HG03103 (cell line): ENCODE measurements around the gene C2orf80.
"Not testable (repeated sequence)": the region's sequence is repeated elsewhere in the genome, so short reads cannot be mapped to it uniquely, and the experiment has no call there.

Source experiments
- ATAC-seq: cut with Tn5 transposase; IDR thresholded peaks from one replicate; pipeline ENCODE4 v1.9.1; 2021; ENCODE audit warnings: low read depth; ENCODE audit not compliant: unreplicated experiment

C2orf80 gene

DNA sequence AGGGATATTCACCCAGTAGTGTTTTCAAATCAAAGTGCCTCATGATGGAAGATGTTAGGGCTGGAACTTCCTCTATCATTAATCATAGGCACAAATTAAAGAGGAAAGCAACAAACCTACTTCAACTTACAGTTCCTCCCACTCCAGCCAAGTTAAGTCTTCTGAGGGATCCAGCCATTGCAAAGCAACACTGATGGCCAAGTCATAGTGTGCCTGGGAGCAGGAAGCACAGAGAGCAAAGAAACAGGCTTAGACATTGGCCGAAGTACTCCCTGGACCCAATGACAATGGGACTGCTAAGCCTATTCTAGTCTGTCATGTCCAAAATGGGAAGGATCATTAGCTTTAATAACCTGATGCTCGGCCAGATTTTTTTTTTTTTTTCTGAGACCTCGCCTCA, 7.0 kb downstream of the C2orf80 start:
- ATAC-seq = no peak

GRCh38 chr2:208179028-208179609, 10.7 kb downstream of the C2orf80 start:
- no peak for ATAC-seq

DNA sequence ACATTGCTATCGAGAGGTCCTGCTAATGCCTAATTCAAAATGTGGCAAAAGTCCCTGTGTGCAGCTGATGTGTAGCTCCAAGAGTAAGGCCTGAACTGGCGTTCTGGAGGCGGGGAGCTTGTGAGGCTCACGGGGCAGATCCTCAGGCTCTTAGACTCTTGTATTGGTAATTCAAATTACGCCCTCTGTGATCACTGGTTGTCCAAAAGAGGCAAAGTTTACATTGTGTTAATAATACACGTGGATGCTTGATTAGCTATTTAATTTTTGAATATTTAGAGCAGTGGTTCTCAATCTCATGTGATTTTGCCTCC, 14.0 kb downstream of the C2orf80 start:
- no peak for ATAC-seq

DNA sequence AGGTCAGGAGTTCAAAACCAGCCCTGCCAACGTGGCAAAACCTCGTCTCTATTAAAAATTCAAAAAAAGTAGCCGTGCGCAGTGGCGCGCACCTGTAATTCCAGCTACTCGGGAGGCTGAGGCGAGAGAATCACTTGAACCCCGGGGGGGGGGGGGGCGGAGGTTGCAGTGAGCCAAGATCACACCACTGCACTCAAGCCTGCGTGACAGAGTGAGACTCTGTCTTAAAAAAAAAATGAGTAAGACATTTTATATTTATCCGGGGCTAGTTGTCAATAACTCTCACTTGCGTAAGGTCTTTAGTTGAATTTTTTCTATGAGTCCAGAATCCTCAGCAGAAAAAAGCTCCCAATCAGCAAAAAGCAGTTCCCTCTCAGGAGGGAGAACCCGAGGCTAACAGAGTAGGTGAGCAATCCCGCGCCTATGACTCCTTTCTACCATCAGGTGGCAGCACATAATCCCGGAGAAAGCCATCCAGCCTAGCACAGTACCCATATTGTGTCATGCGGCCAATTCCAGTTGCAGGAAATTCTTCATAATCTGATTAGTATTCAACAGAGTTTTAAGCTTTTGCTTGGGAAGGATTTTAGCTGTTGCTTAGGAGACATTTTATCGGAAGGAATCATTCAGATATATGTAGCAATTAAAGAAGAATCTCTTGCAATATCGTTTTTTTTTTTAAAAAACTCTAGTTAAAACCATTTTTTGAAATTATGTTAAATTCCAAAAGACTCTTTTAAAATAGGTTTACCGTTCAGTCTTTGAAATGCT, 14.6 kb downstream of the C2orf80 start:
- ATAC-seq = peak; percentile 99

GRCh38 chr2:208174144-208174543, 15.7 kb downstream of the C2orf80 start:
- no peak for ATAC-seq

- no peak for ATAC-seq
Measured at GRCh38 chr2:208172125-208172524, 17.7 kb downstream of the C2orf80 start.

- no peak for ATAC-seq
Measured at GRCh38 chr2:208164951-208165755, 24.7 kb downstream of the C2orf80 start.

- ATAC-seq = no peak
Measured at GRCh38 chr2:208163489-208163888, 26.3 kb downstream of the C2orf80 start, which contains the start of gene CRYGA. Gene CRYGA (minus strand): TSS chr2:208163589. CDS start chr2:208163556, 33 bp downstream.

DNA sequence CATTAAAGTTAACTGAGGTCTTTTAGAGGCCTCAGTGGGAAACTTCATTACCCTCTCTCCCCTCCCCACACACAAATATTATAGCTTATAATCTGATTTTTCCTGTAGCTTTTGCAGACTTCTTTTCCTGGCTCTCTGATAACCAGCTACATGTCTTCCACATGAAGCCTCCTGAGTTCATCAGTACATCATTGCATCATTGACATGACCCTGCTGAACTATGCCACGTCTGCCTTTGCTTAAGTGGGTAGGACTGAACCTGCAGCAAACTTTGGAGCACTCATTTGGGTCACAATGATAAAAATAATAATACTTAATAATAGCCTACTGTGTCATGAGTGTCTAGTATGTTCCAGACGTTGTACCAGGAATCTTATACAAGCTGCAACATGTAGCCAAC, 33.4 kb downstream of the C2orf80 start:
- no peak for ATAC-seq

- no peak for ATAC-seq
Measured at GRCh38 chr2:208153156-208153555, 36.7 kb downstream of the C2orf80 start.

- no peak for ATAC-seq
Measured at GRCh38 chr2:208150956-208151355, 38.9 kb downstream of the C2orf80 start.

DNA sequence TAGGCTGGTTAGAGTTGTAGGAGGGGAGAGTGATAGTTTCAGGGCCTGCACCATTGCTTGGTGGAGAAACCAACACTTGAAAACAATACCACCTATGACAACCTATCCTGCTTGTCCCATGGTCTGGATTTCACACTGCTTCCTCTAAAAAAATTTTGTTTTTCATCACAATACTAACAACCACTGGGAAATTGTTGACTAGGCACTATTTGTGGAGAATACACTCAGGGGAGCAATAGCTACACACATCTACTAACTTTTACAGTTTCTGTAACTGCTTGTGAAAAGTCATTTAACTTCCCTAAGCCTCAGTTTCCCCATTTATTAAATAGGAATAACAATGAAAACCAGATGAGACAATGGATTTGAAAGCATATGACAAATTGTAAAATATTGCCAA, 39.7 kb downstream of the C2orf80 start:
- no peak for ATAC-seq

GRCh38 chr2:208148803-208149202, 41.0 kb downstream of the C2orf80 start:
- ATAC-seq = no peak

- ATAC-seq = no peak
Measured at GRCh38 chr2:208147759-208148158, 42.1 kb downstream of the C2orf80 start.

DNA sequence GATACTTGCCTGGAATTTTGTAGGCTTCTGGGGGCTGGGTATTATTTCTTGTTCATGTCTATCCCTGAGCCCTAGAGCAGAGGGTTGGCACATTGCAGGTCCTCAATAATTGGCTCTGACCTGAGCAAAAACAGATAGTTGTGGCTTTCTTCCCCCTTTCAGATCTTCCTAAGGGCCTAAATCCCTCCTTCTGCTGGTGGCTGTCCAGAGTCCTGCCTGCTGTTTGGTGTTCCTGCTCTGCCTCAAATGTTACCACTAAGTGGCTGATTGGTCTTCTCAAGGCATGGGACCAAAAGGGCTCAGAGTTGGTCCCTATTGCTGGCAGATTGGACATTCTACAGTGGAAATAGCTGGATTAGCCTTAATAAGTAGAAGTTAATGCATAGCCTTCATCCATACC, 42.8 kb downstream of the C2orf80 start:
- ATAC-seq = no peak

GRCh38 chr2:208146006-208146405, 43.8 kb downstream of the C2orf80 start, which contains the start of gene CRYGB:
Gene CRYGB (minus strand): TSS chr2:208146158. CDS start chr2:208146120, 38 bp downstream.
- ATAC-seq = no peak

GRCh38 chr2:208142925-208143799, 46.7 kb downstream of the C2orf80 start:
- ATAC-seq = no peak

- ATAC-seq = no peak
Measured at GRCh38 chr2:208142240-208142924, 47.4 kb downstream of the C2orf80 start.

DNA sequence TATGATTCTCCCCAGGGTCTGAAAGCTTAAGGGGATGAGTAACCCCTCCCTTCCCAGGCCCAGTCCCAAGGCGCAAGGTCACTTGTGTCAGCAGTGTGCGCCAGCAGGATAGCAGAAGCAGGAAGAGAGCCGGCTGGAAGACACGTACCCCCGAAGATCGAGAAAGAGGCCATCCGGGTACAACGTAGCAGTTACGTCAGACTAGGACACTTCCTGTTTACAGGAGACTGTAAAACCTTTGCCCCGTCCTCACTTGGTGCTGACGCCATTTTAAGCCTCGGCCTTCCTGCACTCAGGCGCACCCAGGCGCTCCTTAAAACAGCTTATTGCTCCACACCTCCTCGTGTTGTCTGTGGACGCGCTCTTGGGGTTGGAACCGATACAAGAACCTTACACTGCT, 50.4 kb downstream of the C2orf80 start:
- no peak for ATAC-seq

DNA sequence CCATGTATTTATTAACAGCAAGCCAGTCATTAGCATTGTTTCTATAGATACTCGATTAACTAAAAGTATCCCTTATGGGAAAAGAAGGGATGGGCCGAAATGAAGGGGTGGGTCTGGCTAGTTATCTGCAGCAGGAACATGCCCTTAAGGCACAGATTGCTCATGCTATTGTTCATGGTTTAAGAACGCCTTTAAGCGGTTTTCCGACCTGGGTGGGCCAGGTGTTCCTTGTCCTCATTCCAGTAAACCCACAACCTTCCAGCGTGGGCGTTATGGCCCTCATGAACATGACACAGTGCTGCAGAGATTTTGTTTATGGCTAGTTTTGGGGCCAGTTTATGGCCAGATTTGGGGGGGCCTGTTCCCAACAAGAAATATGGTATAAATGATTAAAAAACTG, 51.5 kb downstream of the C2orf80 start:
- ATAC-seq = not testable (repeated sequence)
